ENCODE data around the gene SLC22A23.

Gene SLC22A23

DNA sequence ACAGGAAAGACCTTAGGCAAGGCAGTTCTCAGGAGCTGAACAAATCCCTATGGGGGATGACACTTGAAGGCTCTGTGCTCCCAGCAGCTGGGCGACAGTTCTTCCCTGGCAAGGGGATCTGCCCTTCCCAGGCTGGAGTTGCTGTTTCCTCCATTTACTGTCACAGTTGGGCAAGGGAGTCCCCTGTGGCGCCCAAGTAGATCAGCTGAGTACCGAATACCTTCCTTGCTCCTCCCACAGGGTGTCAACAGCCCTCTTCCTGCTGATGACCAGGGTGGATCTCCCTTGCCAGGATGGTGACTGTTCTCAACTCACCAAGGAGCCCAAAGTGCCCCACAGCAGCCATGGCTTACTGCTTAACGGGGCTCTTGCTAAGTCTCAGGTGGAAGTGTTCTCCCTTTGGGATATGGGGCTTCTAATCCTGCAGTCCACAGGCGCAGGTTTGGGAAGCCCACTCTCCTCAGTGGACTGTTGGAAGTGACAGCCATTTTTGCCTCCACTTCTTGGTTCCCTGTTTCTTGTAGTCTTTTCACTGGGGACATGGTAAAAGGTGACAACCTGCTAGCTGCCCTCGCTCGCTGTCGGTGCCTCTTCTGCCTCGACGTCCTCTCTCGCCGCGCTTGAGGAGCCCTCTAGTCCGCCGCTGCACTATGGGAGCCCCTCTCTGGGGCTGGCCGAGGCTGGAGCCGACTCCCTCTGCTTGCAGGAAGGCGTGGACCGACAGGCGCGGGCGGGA is 203.8 kb downstream of the SLC22A23 start:
- DNase-seq (ENCODE audit: low spot score): no peak
- no peak for TF ChIP-seq CTCF (conservative IDR thresholded peaks at IDR 0.05; ENCODE audit: low read depth)
- ChIA-PET CTCF (interaction anchor here (1.5 to 1.9 kb wide), 3 partner anchors 105 to 128 kb away, joined by 4 to 13 read pairs (median 6); no protein-coding TSS in a partner anchor), POLR2A (ENCODE audit: low non-redundant PET) (no interaction called here)
- H3K27ac ChIP-seq: no peak overlapping the region

DNA sequence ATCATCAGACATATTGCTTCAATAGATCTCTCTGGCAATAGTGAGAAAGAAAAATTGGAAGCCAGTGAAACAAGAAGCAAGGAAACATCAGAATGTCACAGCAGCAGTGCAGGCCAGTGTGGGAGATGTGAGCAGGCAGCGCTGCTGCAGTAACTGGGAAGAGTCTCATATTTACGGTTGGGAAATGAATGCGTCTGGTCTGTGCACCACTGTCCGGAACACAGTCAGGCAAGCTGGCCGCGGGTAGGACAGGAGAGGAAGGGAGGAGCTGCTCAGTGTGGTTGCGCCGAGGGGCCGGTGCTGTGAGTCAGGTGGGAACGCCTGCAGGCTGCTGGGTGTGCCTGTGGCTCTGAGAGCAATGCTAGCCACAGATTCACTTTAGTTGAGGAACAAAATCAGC is 204.5 kb downstream of the SLC22A23 start:
- H3K27ac ChIP-seq: no peak overlapping the region
- ChIA-PET POLR2A (ENCODE audit: low non-redundant PET) (interaction anchor here (0.8 kb wide), 1 partner anchor 13 kb away, joined by 5 read pairs; no protein-coding TSS in a partner anchor), CTCF (interaction anchor here (1.1 to 1.9 kb wide), 5 partner anchors 9 to 127 kb away, joined by 4 to 13 read pairs (median 4); no protein-coding TSS in a partner anchor)
- TF ChIP-seq CTCF (conservative IDR thresholded peaks at IDR 0.05; ENCODE audit: low read depth): no peak
- DNase-seq (ENCODE audit: low spot score): no peak

- ChIA-PET POLR2A (ENCODE audit: low non-redundant PET) (interaction anchor here (0.8 kb wide), 1 partner anchor 14 kb away, joined by 5 read pairs; no protein-coding TSS in a partner anchor), CTCF (interaction anchor here (0.6 to 1.9 kb wide), 21 partner anchors 9 to 267 kb away, joined by 3 to 13 read pairs (median 4); partner anchors contain the start of gene TUBB2A)
- H3K27ac ChIP-seq: no peak overlapping the region
- peak; percentile 76 for DNase-seq (ENCODE audit: low spot score)
- TF ChIP-seq CTCF (conservative IDR thresholded peaks at IDR 0.05; ENCODE audit: low read depth): peak; percentile 94
Measured at GRCh38 chr6:3251462-3252314, 205.2 kb downstream of the SLC22A23 start.

DNA sequence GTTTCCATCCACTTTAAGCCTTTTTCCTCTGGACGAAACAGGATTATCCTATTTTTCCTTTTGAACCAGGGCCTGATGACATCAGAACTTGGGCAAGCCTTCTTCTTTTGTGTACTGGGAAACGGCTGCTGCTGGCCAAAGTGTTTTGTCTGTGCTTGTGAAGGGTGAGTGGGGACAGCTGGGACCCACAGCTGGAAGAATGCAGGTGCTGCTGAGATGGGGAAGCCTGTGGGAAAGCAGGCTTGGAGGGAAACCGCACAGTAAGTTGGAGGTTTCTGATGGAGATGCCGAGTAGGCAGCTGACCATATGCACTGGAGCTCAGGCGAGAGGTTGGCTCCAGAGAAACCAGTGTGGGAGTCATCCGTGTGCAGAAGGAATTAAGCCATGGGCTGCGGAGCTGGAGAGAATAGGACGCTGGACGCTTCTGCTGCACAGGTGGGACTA is 206.6 kb downstream of the SLC22A23 start:
- no peak overlapping the region for H3K27ac ChIP-seq
- ChIA-PET CTCF (interaction anchor here (1.6 kb wide), 2 partner anchors 10 to 88 kb away, joined by 3 read pairs; no protein-coding TSS in a partner anchor), POLR2A (ENCODE audit: low non-redundant PET) (no interaction called here)
- no peak for DNase-seq (ENCODE audit: low spot score)
- no peak for TF ChIP-seq CTCF (conservative IDR thresholded peaks at IDR 0.05; ENCODE audit: low read depth)

GRCh38 chr6:3249821-3250220 is 207.0 kb downstream of the SLC22A23 start:
- TF ChIP-seq CTCF (conservative IDR thresholded peaks at IDR 0.05; ENCODE audit: low read depth): no peak
- DNase-seq (ENCODE audit: low spot score): no peak
- ChIA-PET POLR2A (ENCODE audit: low non-redundant PET) (no interaction called here), CTCF (interaction anchor here (0.6 to 1.6 kb wide), 2 partner anchors 87 to 103 kb away, joined by 3 read pairs; no protein-coding TSS in a partner anchor)
- H3K27ac ChIP-seq: no peak overlapping the region
